PFSK-1 (cell line): ENCODE data around the gene DHTKD1.

Experiments used
- FOXP2 ChIP-seq: optimal IDR thresholded peaks from 2 replicates; pipeline ENCODE3; 2011; ENCODE audit warnings: borderline replicate concordance, control low read depth, inconsistent platforms; ENCODE audit not compliant: insufficient read depth; ENCODE audit errors: extremely low read length, extremely low read depth
- POLR2AphosphoS5 ChIP-seq: IDR thresholded peaks from 2 replicates; pipeline ENCODE4 v1.6.1; 2012; ENCODE audit warnings: low read depth, mild to moderate bottlenecking, control low read depth, low read length, moderate library complexity
- SIN3A ChIP-seq: IDR thresholded peaks from 2 replicates; pipeline ENCODE4 v1.6.1; 2012; ENCODE audit warnings: mild to moderate bottlenecking, low read length, moderate library complexity, borderline replicate concordance; ENCODE audit not compliant: insufficient read depth
- TAF1 ChIP-seq: IDR thresholded peaks from 2 replicates; pipeline ENCODE4 v1.6.1; 2012; ENCODE audit warnings: low read length, control low read depth, borderline replicate concordance; ENCODE audit not compliant: insufficient read depth
- TF ChIP-seq, protein P1 (sequence below), 2 experiments: IDR thresholded peaks; 2 replicates each; pipeline versions ENCODE4 v1.6.1 to v1.8.0; 2011 to 2012; ENCODE audit warnings: low read depth in 2 of 2, low read length in 2 of 2, control low read depth in 1 of 2, inconsistent platforms in 1 of 2, mild to moderate bottlenecking in 1 of 2, moderate library complexity in 1 of 2; ENCODE audit not compliant: insufficient read depth in 1 of 2

DNA sequence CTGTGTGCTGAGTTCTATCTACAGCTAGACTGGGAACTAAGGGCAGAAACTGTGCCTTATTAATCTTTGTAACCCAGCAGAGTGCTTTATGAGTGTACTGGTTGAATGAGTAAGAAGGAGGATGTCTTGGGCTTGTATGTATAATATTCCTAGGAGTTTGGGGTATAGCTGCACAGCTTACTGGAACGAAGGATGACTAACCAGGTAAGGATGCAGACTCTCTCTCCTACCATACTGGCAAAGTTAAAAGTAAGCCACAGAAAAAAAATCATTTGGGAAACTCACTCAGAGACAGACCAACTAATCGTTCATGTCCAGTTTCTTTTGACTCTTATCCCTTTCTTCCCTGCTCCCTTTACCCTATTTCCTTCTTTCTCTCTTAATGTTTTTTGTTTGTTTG lies 1.4 kb upstream of the DHTKD1 start:
- TF ChIP-seq POLR2AphosphoS5 (no peak), TAF1 (no peak), SIN3A (no peak), FOXP2 (no peak)
- TF ChIP-seq, protein P1, sequence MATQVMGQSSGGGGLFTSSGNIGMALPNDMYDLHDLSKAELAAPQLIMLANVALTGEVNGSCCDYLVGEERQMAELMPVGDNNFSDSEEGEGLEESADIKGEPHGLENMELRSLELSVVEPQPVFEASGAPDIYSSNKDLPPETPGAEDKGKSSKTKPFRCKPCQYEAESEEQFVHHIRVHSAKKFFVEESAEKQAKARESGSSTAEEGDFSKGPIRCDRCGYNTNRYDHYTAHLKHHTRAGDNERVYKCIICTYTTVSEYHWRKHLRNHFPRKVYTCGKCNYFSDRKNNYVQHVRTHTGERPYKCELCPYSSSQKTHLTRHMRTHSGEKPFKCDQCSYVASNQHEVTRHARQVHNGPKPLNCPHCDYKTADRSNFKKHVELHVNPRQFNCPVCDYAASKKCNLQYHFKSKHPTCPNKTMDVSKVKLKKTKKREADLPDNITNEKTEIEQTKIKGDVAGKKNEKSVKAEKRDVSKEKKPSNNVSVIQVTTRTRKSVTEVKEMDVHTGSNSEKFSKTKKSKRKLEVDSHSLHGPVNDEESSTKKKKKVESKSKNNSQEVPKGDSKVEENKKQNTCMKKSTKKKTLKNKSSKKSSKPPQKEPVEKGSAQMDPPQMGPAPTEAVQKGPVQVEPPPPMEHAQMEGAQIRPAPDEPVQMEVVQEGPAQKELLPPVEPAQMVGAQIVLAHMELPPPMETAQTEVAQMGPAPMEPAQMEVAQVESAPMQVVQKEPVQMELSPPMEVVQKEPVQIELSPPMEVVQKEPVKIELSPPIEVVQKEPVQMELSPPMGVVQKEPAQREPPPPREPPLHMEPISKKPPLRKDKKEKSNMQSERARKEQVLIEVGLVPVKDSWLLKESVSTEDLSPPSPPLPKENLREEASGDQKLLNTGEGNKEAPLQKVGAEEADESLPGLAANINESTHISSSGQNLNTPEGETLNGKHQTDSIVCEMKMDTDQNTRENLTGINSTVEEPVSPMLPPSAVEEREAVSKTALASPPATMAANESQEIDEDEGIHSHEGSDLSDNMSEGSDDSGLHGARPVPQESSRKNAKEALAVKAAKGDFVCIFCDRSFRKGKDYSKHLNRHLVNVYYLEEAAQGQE (IDR thresholded peaks at IDR 0.05; ENCODE audit: insufficient read depth in 1 of 2, low read depth in 2 of 2, low read length in 2 of 2), result no peak
